Fibroblast of lung (primary cell): Measurements from ENCODE around the gene CAVIN2.

ENCODE experiments used
- CTCF ChIP-seq, 2 donors: IDR thresholded peaks in 1 of 2; conservative IDR thresholded peaks in 1 of 2; 1 replicate in 1 of 2; 2 replicates in 1 of 2; pipeline ENCODE4 v1.5.1; 2011 to 2012; ENCODE audit warnings: low read length in 2 of 2, control low read depth in 1 of 2, inconsistent platforms in 1 of 2, low read depth in 1 of 2, mild to moderate bottlenecking in 1 of 2
- EZH2 ChIP-seq: IDR thresholded peaks from 2 replicates; pipeline ENCODE4 v1.5.1; 2012; ENCODE audit warnings: low read length, control low read depth, mild to moderate bottlenecking; ENCODE audit errors: missing control alignments

DNA sequence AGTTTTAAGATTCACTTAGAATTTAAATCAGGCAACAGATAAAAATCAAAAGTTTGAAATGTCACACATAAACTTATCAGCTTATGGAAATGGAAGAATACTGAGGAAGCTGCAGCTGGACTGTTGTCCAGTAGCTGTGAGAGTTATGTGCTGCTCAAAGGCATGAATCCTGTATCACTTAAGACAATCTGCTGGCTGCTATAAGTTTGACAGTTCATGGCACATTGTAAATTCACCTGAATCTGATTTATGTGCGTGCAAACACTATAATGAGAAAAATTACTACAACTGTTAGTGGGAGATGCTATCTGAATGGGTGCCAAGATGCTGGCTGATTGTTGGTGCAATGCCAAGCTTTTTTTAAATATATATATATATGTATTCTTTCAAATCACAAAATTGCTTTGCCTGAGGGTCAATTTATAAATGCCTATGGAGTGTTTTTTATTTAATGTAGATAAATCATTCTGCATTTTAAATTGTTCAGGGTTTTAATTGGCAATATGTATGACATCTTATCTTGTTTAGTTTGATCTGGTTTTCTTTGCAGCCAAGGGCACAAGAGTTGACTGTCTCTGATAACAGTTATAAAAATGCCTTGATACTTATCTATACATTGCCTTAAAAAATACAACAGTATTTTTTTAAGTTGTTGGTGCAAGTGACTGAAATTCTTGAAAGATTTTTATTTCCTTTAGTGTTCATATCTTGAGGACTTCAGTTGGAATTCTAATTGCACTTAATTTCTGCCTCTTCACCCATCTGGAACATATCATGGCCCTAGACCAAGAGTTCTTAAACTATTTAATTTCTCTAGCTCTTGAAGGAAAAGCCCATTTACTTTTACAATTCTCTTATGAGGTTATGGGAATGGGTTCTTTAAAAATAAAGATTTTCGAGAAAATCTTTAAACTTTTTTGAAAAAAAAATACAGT lies 48.7 kb downstream of the CAVIN2 start:
- TF ChIP-seq CTCF (conservative IDR thresholded peaks at IDR 0.05 in 1 of 2, IDR thresholded peaks at IDR 0.05 in 1 of 2; ENCODE audit: low read depth in 1 of 2, low read length in 2 of 2) = no peak
- TF ChIP-seq EZH2 = no peak
